ENCODE results near the gene DDX47. TPM values are rescaled to one million over a fixed set of nuclear protein-coding genes. Genes with fewer than 3 reads are reported as not detected.

DDX47 gene
- polyA plus RNA-seq, 1 of the 3 experiments (the other 2 are of a cell fraction) = 68.4 TPM

DNA sequence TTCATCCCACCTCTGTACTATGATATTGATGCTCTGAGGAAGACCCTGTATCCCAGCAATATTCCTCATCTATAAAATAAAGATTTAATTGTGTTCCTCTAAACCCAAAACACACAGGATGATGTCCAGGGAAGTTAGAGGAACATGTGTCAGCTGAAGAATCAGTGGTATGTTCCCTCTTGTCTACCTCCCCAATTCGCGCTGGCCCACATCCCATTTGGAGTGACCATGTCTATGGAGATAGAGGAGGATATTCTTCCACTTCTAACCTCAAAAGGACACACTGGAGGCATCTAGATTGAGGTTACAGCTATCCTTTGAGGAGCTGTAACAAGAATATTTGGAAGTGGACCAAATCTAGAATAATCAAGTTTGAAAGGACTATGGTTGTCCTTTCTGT, 29.0 kb upstream of the DDX47 start:
- H3K9me3 ChIP-seq = no peaks in the 10 kb centered on the region
- H2AFZ ChIP-seq (ENCODE audit: low read depth) = no peak overlapping the region
- H3K4me3 ChIP-seq (ENCODE audit: low read depth in 2 of 2, low read length in 1 of 2) = no peak overlapping the region
- H3K36me3 ChIP-seq (replicated peaks in 1 of 2; ENCODE audit: control insufficient read depth in 1 of 2, insufficient read depth in 2 of 2, low read length in 1 of 2) = no peaks in the 10 kb centered on the region
- DNase-seq = no peak
- ChIA-PET CTCF (no interaction called here), POLR2A (no interaction called here)
- no peak overlapping the region for H3K9ac ChIP-seq
- WGBS (ENCODE audit: low lambda C conversion rate) = 98% methylated on average over 2 of the region's 2 CpGs
- peaks cover 2 to 19% of the 10 kb centered on the region in 2 experiments; a peak in 3 of 4 replicates for H3K4me1 ChIP-seq (ENCODE audit: control insufficient read depth in 1 of 2, insufficient read depth in 2 of 2, low read depth in 1 of 2, low read length in 1 of 2)
- no peak overlapping the region for H3K4me2 ChIP-seq
- H3K27ac ChIP-seq (ENCODE audit: low read depth in 2 of 2, low read length in 1 of 2) = no peak overlapping the region
- H3K27me3 ChIP-seq (ENCODE audit: insufficient read depth) = no peaks in the 10 kb centered on the region
- H3K9me2 ChIP-seq = no peaks in the 10 kb centered on the region
- H4K20me1 ChIP-seq (ENCODE audit: insufficient read depth) = no peaks in the 10 kb centered on the region
- no peak for TF ChIP-seq TAF1 (IDR thresholded peaks at IDR 0.05; ENCODE audit: borderline replicate concordance, low read depth, low read length)
- TF ChIP-seq TCF12 (IDR thresholded peaks at IDR 0.05) = no peak
- TF ChIP-seq RXRA (IDR thresholded peaks at IDR 0.05; ENCODE audit: borderline replicate concordance, low read depth) = no peak
- no peak for TF ChIP-seq YY1 (IDR thresholded peaks at IDR 0.05; ENCODE audit: low read depth)
- TF ChIP-seq RFX5 (IDR thresholded peaks at IDR 0.05; ENCODE audit: low read length) = no peak
- TF ChIP-seq, protein P1, sequence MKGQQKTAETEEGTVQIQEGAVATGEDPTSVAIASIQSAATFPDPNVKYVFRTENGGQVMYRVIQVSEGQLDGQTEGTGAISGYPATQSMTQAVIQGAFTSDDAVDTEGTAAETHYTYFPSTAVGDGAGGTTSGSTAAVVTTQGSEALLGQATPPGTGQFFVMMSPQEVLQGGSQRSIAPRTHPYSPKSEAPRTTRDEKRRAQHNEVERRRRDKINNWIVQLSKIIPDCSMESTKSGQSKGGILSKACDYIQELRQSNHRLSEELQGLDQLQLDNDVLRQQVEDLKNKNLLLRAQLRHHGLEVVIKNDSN (IDR thresholded peaks at IDR 0.05; ENCODE audit: borderline replicate concordance, low read depth) = no peak
- TF ChIP-seq, protein P2, sequence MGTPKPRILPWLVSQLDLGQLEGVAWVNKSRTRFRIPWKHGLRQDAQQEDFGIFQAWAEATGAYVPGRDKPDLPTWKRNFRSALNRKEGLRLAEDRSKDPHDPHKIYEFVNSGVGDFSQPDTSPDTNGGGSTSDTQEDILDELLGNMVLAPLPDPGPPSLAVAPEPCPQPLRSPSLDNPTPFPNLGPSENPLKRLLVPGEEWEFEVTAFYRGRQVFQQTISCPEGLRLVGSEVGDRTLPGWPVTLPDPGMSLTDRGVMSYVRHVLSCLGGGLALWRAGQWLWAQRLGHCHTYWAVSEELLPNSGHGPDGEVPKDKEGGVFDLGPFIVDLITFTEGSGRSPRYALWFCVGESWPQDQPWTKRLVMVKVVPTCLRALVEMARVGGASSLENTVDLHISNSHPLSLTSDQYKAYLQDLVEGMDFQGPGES (IDR thresholded peaks at IDR 0.05; ENCODE audit: low read depth, low read length) = no peak
- no peak for TF ChIP-seq FOXJ3 (CRISPR knock-in tag; IDR thresholded peaks at IDR 0.05)
- TF ChIP-seq MAX (IDR thresholded peaks at IDR 0.05; ENCODE audit: low read depth) = no peak
- TF ChIP-seq REST (IDR thresholded peaks at IDR 0.05; ENCODE audit: low read depth, low read length) = no peak
- TF ChIP-seq MXI1 (IDR thresholded peaks at IDR 0.05; ENCODE audit: low read depth, low read length) = no peak
- no peak for TF ChIP-seq SIN3A (IDR thresholded peaks at IDR 0.05; ENCODE audit: borderline replicate concordance, low read depth, low read length)
- TF ChIP-seq JUND (IDR thresholded peaks at IDR 0.05) = no peak
- TF ChIP-seq, protein P3, sequence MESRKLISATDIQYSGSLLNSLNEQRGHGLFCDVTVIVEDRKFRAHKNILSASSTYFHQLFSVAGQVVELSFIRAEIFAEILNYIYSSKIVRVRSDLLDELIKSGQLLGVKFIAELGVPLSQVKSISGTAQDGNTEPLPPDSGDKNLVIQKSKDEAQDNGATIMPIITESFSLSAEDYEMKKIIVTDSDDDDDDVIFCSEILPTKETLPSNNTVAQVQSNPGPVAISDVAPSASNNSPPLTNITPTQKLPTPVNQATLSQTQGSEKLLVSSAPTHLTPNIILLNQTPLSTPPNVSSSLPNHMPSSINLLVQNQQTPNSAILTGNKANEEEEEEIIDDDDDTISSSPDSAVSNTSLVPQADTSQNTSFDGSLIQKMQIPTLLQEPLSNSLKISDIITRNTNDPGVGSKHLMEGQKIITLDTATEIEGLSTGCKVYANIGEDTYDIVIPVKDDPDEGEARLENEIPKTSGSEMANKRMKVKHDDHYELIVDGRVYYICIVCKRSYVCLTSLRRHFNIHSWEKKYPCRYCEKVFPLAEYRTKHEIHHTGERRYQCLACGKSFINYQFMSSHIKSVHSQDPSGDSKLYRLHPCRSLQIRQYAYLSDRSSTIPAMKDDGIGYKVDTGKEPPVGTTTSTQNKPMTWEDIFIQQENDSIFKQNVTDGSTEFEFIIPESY (IDR thresholded peaks at IDR 0.05; ENCODE audit: borderline replicate concordance, low read depth) = no peak
- TF ChIP-seq, protein P4, sequence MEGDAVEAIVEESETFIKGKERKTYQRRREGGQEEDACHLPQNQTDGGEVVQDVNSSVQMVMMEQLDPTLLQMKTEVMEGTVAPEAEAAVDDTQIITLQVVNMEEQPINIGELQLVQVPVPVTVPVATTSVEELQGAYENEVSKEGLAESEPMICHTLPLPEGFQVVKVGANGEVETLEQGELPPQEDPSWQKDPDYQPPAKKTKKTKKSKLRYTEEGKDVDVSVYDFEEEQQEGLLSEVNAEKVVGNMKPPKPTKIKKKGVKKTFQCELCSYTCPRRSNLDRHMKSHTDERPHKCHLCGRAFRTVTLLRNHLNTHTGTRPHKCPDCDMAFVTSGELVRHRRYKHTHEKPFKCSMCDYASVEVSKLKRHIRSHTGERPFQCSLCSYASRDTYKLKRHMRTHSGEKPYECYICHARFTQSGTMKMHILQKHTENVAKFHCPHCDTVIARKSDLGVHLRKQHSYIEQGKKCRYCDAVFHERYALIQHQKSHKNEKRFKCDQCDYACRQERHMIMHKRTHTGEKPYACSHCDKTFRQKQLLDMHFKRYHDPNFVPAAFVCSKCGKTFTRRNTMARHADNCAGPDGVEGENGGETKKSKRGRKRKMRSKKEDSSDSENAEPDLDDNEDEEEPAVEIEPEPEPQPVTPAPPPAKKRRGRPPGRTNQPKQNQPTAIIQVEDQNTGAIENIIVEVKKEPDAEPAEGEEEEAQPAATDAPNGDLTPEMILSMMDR (IDR thresholded peaks at IDR 0.05) = no peak
- TF ChIP-seq POLR2AphosphoS5 (IDR thresholded peaks at IDR 0.05; ENCODE audit: low read depth, low read length) = no peak
- TF ChIP-seq EP300 (IDR thresholded peaks at IDR 0.05; ENCODE audit: borderline replicate concordance in 1 of 2, low read depth in 1 of 2, low read length in 1 of 2) = no peak
- no peak for TF ChIP-seq RCOR1 (IDR thresholded peaks at IDR 0.05; ENCODE audit: low read length)
- peaks cover 16% of the 10 kb centered on the region for H3F3A ChIP-seq (replicated peaks; ENCODE audit: insufficient read depth)
- no peaks in the 10 kb centered on the region for H3K79me2 ChIP-seq (ENCODE audit: insufficient read depth)
